Colonic mucosa (tissue), 4 donors: ENCODE data around the gene PLXNA4. TPM values are rescaled to one million over a fixed set of nuclear protein-coding genes. Genes with fewer than 3 reads are reported as not detected.

Source experiments
- DNase-seq: peaks from one replicate; pipeline ENCODE4 v3.0.0-alpha.2; 2020
- H3K27ac ChIP-seq: fragments of 200-600 bp; one replicate; pipeline ENCODE4 v1.8.0; 2021
- H3K27me3 ChIP-seq: fragments of 200-600 bp; one replicate; pipeline ENCODE4 v1.8.0; 2021
- H3K36me3 ChIP-seq: fragments of 200-600 bp; one replicate; pipeline ENCODE4 v1.8.0; 2021
- H3K4me1 ChIP-seq: fragments of 200-600 bp; one replicate; pipeline ENCODE4 v1.8.0; 2021; ENCODE audit warnings: mild to moderate bottlenecking
- H3K4me3 ChIP-seq: fragments of 200-600 bp; one replicate; pipeline ENCODE4 v1.8.0; 2021
- H3K9ac ChIP-seq, 2 donors: one replicate each; pipeline ENCODE4 v1.7.0; 2013; ENCODE audit warnings: control low read depth in 2 of 2, low read depth in 2 of 2, low read length in 2 of 2
- H3K9me3 ChIP-seq: fragments of 200-600 bp; one replicate; pipeline ENCODE4 v1.8.0; 2021
- intact Hi-C: fragments of 100-400 bp; cut with DNase I; formaldehyde crosslinking; loops from one replicate; pipeline ENCODE4 v1.14.1; 2022
- total RNA-seq, 2 donors: library from RNA; stranded (reverse); fragmentation: NEBNext Ultra II Directional in 1 of 2; extraction: Animal tissue kit (Norgen Biotek cat#: 25700) in 1 of 2; gene quantifications; one replicate each; pipeline ENCODE4 v1.2.1, GENCODE V29; 2021
- TF ChIP-seq, protein P1 (sequence below): fragments of 200-600 bp; IDR thresholded peaks from one replicate; pipeline ENCODE4 v1.8.0; 2022; ENCODE audit warnings: antibody characterized with exemption, mild to moderate bottlenecking
- donor health status: healthy.
- donor health status: DM: no; HTN: no; CAD: no.
- donor health status: DM: no; HTN: no; CAD: no.

The PLXNA4 gene
- total RNA-seq, 2 donors from 2014 or later, result 0.15 to 0.77 TPM

DNA sequence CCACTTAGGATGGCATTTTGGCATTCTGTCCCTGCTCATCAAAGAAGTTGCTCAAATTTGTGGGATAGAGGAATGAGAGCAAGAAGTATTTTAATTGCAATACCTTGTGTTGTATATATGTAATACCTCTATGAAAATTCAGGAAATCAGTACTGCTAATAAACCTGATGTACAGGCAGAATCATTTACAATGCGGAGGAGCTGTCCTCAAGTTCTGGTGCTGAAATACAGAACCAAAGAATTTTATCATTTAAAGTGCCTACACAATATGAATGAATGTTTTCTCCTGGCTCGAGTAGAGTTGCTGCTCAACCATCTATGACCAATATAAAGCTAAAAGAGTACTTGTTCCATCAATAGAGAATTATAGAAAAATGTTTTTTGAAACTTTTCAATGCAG is 305.8 kb downstream of the PLXNA4 start:
- H3K4me3 ChIP-seq, result no peak overlapping the region
- TF ChIP-seq, protein P1, sequence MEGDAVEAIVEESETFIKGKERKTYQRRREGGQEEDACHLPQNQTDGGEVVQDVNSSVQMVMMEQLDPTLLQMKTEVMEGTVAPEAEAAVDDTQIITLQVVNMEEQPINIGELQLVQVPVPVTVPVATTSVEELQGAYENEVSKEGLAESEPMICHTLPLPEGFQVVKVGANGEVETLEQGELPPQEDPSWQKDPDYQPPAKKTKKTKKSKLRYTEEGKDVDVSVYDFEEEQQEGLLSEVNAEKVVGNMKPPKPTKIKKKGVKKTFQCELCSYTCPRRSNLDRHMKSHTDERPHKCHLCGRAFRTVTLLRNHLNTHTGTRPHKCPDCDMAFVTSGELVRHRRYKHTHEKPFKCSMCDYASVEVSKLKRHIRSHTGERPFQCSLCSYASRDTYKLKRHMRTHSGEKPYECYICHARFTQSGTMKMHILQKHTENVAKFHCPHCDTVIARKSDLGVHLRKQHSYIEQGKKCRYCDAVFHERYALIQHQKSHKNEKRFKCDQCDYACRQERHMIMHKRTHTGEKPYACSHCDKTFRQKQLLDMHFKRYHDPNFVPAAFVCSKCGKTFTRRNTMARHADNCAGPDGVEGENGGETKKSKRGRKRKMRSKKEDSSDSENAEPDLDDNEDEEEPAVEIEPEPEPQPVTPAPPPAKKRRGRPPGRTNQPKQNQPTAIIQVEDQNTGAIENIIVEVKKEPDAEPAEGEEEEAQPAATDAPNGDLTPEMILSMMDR, result no peak
- no peak overlapping the region for H3K9ac ChIP-seq
- no peaks in the 10 kb centered on the region for H3K4me1 ChIP-seq
- no peaks in the 10 kb centered on the region for H3K27me3 ChIP-seq
- no peaks in the 10 kb centered on the region for H3K9me3 ChIP-seq
- no peak for DNase-seq
- H3K36me3 ChIP-seq, result no peaks in the 10 kb centered on the region
- intact Hi-C loops, result no loop called here
- no peak overlapping the region for H3K27ac ChIP-seq

DNA sequence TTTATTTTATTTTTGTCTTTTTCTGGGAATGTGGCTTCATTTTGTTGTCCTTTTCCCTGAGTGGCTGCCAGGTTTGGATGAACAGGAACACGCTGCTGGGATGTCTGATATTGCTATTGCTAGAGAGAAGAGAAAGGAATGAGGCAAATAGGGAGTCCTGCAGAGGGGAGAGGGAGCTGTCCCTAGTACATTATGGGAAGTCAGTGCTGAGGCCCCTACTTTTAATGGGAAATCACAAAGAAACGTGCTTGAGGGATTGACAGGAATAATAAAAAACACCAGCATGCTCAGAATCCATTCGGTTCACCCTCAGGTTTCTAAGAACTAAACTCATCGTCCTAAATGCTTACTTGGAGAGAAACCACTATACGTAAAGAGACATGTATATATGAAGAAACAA is 306.6 kb downstream of the PLXNA4 start:
- TF ChIP-seq, protein P1, result no peak
- no peaks in the 10 kb centered on the region for H3K9me3 ChIP-seq
- H3K36me3 ChIP-seq, result no peaks in the 10 kb centered on the region
- intact Hi-C loops, result no loop called here
- DNase-seq, result no peak
- H3K27me3 ChIP-seq, result no peaks in the 10 kb centered on the region
- no peaks in the 10 kb centered on the region for H3K4me1 ChIP-seq
- H3K9ac ChIP-seq, result no peak overlapping the region
- no peak overlapping the region for H3K4me3 ChIP-seq
- no peak overlapping the region for H3K27ac ChIP-seq

GRCh38 chr7:132263151-132263550 is 313.1 kb downstream of the PLXNA4 start:
- intact Hi-C loops, result no loop called here
- no peaks in the 10 kb centered on the region for H3K36me3 ChIP-seq
- no peak overlapping the region for H3K9ac ChIP-seq

GRCh38 chr7:132262160-132262470 is 314.2 kb downstream of the PLXNA4 start:
- no peak overlapping the region for H3K27ac ChIP-seq
- no peaks in the 10 kb centered on the region for H3K36me3 ChIP-seq
- DNase-seq, result no peak
- H3K4me3 ChIP-seq, result no peak overlapping the region
- intact Hi-C loops, result no loop called here
- no peak overlapping the region for H3K9ac ChIP-seq
- H3K27me3 ChIP-seq, result no peaks in the 10 kb centered on the region
- TF ChIP-seq, protein P1, result no peak
- no peaks in the 10 kb centered on the region for H3K4me1 ChIP-seq
- H3K9me3 ChIP-seq, result no peaks in the 10 kb centered on the region

More at GRCh38 chr7:132263151-132263550, 313.1 kb downstream of the PLXNA4 start:
- no peak overlapping the region for H3K4me3 ChIP-seq
- no peaks in the 10 kb centered on the region for H3K4me1 ChIP-seq
- TF ChIP-seq, protein P1, result no peak
- H3K27ac ChIP-seq, result no peak overlapping the region
- no peaks in the 10 kb centered on the region for H3K9me3 ChIP-seq
- H3K27me3 ChIP-seq, result no peaks in the 10 kb centered on the region
- no peak for DNase-seq

DNA sequence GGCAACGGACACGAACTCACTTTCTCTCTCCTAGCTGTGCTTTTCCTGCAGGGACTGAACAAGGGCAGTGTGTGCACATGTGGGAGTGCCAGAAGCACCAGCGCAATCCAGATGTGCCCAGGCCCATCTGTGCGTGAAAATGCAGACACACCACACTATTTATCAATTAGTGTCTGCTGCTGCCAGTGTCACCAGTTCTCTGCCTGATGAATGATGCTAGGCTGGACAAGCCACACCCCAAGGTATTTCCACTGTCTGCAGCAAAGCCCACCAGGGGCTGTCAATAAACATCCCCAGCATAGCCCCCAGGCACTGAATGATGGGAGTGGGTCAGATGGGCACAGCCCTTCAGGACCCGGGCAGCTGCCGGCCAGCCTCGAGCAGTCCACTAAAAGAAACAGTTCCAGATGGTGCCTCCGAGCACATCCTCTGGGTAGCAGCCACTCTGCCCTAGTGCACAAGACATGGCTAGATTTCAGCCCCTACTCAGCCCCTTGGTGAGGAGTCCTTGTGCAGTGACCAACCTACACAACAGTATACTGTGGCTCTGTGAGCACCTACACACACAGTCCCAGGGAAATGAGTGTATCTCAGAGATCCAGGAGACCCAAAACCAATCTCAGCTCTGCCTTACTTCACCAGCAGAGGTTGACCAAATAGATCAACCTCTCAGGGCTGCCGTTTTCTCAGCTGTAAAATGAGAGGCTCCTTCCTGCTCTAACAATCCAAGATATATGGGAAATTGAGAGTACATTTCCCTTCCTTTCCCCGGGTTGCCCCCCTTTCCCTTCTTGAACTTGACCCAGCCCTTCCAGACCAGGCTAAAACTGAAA is 314.7 kb downstream of the PLXNA4 start:
- no peak overlapping the region for H3K4me3 ChIP-seq
- H3K27me3 ChIP-seq, result no peaks in the 10 kb centered on the region
- no peak for DNase-seq
- H3K9me3 ChIP-seq, result no peaks in the 10 kb centered on the region
- H3K4me1 ChIP-seq, result no peaks in the 10 kb centered on the region
- H3K36me3 ChIP-seq, result no peaks in the 10 kb centered on the region
- TF ChIP-seq, protein P1, result no peak
- intact Hi-C loops, result no loop called here
- H3K9ac ChIP-seq, result no peak overlapping the region
- H3K27ac ChIP-seq, result no peak overlapping the region
